Thymus (tissue), 11 donors: ENCODE results near the gene ZMYND11. TPM values are rescaled to one million over a fixed set of nuclear protein-coding genes. Genes with fewer than 3 reads are reported as not detected.
A peak's percentile ranks its signal among the peaks of the same experiment; 100 is the strongest.

Experiments used
- DNase-seq, 9 donors: peaks; one replicate each; pipeline ENCODE4 v3.0.0-alpha.2; 2013; ENCODE audit warnings: low spot score in 9 of 9, low read depth in 6 of 9, missing footprints in 1 of 9
- H3K27ac ChIP-seq, 2 donors: one replicate each; pipeline ENCODE4 v1.5.1; 2013; ENCODE audit warnings: control low read depth in 1 of 2, low read depth in 1 of 2, low read length in 1 of 2, mild to moderate bottlenecking in 1 of 2, moderate library complexity in 1 of 2
- H3K27me3 ChIP-seq, 2 donors: one replicate each; pipeline ENCODE4 v1.5.1; 2013; ENCODE audit warnings: low read length in 1 of 2; ENCODE audit not compliant: control insufficient read depth in 2 of 2, insufficient read depth in 1 of 2
- H3K36me3 ChIP-seq, 2 donors: one replicate each; pipeline ENCODE4 v1.5.1; 2013; ENCODE audit warnings: low read length in 1 of 2, mild to moderate bottlenecking in 1 of 2, moderate library complexity in 1 of 2; ENCODE audit not compliant: control insufficient read depth in 2 of 2, insufficient read depth in 2 of 2
- H3K4me1 ChIP-seq, 2 donors: one replicate each; pipeline ENCODE4 v1.5.1; 2013; ENCODE audit warnings: low read length in 2 of 2; ENCODE audit not compliant: control insufficient read depth in 2 of 2, insufficient read depth in 2 of 2
- H3K4me3 ChIP-seq, 2 donors: one replicate each; pipeline ENCODE4 v1.5.1; 2013; ENCODE audit warnings: low read length in 2 of 2, control low read depth in 1 of 2, mild to moderate bottlenecking in 1 of 2
- H3K9me3 ChIP-seq, 2 donors: one replicate each; pipeline ENCODE4 v1.5.1; 2013; ENCODE audit warnings: low read length in 1 of 2, mild to moderate bottlenecking in 1 of 2; ENCODE audit not compliant: control insufficient read depth in 2 of 2, insufficient read depth in 1 of 2
- WGBS: extraction: QIAGEN DNeasy Blood & Tissue Kit; methylation state at CpG from one replicate; pipeline ENCODE4 v1.1.7; 2013; 5-methylcytosine and 5-hydroxymethylcytosine counted together
- polyA plus RNA-seq: library from polyadenylated mRNA; stranded (reverse); fragments of 200-250 nt; gene quantifications from one replicate; pipeline ENCODE4 v1.2.3, GENCODE V29; 2013
- total RNA-seq: library from RNA; stranded (reverse); fragments of 120-200 nt; gene quantifications from one replicate; pipeline ENCODE4 v1.2.4, GENCODE V29; 2013
- donor health status: healthy.

The ZMYND11 gene
- total and polyA plus RNA-seq, 2 donors, result 30.9 to 45.0 TPM

DNA sequence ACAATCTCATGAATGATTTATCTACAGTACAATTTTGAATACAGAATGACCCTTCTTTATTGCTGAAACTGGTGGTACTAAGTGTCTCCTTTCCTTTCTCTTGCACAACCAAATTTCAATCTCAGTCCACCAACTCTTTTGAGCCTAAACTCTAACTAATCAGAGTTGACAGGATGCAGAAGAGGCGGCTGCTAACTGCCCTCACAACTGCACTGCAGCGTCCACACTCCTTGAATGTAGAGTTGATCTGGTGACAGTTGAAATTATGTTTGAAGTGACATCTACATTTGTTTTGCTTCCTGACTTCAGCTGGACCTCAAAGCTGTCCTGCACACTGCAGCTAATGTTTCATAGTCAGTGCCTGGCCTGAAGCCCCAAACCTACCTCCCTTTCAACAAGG lies 139.6 kb downstream of the ZMYND11 start:
- Histone ChIP-seq H3K4me3 (no peak overlapping the region), H3K4me1 (peaks cover 0 to 6% of the 10 kb centered on the region in 2 donors), H3K27me3 (peaks cover 0 to 2% of the 10 kb centered on the region in 2 donors), H3K27ac (no peak overlapping the region), H3K9me3 (no peaks in the 10 kb centered on the region), H3K36me3 (no peaks in the 10 kb centered on the region)
- DNase-seq, result no peak
- WGBS, result 81% methylated on average over 2 of the region's 2 CpGs

GRCh38 chr10:275680-276079 lies 140.4 kb downstream of the ZMYND11 start:
- H3K9me3 ChIP-seq, result no peaks in the 10 kb centered on the region
- no peak for DNase-seq
- 97% methylated on average over 18 of the region's 18 CpGs for WGBS
- no peak overlapping the region for H3K27ac ChIP-seq
- H3K36me3 ChIP-seq, result no peaks in the 10 kb centered on the region
- H3K4me1 ChIP-seq, result peaks cover 0 to 6% of the 10 kb centered on the region in 2 donors
- no peak overlapping the region for H3K4me3 ChIP-seq
- peaks cover 0 to 2% of the 10 kb centered on the region in 2 donors for H3K27me3 ChIP-seq

GRCh38 chr10:277963-278362 lies 142.7 kb downstream of the ZMYND11 start:
- DNase-seq, result no peak
- 98% methylated on average over 19 of the region's 19 CpGs for WGBS
- Histone ChIP-seq H3K27ac (no peak overlapping the region), H3K4me1 (no peaks in the 10 kb centered on the region), H3K4me3 (no peak overlapping the region), H3K36me3 (no peaks in the 10 kb centered on the region), H3K9me3 (no peaks in the 10 kb centered on the region), H3K27me3 (peaks cover 0 to 4% of the 10 kb centered on the region in 2 donors)

- DNase-seq, result no peak
- WGBS, result 95% methylated on average over 5 of the region's 5 CpGs
- H3K36me3 ChIP-seq, result no peaks in the 10 kb centered on the region
- H3K27me3 ChIP-seq, result peaks cover 0 to 2% of the 10 kb centered on the region in 2 donors
- H3K4me3 ChIP-seq, result no peak overlapping the region
- no peaks in the 10 kb centered on the region for H3K9me3 ChIP-seq
- no peak overlapping the region for H3K27ac ChIP-seq
- H3K4me1 ChIP-seq, result no peaks in the 10 kb centered on the region
Measured at GRCh38 chr10:278707-279106, 143.5 kb downstream of the ZMYND11 start.

DNA sequence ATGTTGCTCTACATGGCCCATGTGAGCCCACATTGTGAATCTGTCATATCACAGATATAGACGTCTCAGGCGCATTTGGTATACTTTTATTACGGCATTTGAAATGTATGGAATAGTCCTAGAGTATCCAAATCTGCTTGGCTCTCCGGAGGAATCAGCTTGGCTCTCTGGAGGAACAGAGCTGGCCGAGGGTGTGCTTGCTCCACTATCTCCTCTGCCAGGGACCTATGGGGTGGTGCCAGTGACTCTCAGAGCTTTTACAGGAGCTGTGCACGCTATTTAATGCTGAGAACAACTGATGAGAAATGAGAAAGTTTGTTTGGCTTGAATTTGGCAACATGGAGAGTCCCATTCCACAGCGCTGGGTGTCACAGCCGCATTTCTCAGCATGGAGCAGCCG lies 144.0 kb downstream of the ZMYND11 start:
- H3K9me3 ChIP-seq, result no peaks in the 10 kb centered on the region
- H3K27me3 ChIP-seq, result peaks cover 0 to 2% of the 10 kb centered on the region in 2 donors
- no peak for DNase-seq
- H3K36me3 ChIP-seq, result no peaks in the 10 kb centered on the region
- 96% methylated on average over 9 of the region's 9 CpGs for WGBS
- H3K4me3 ChIP-seq, result no peak overlapping the region
- H3K27ac ChIP-seq, result no peak overlapping the region
- no peaks in the 10 kb centered on the region for H3K4me1 ChIP-seq

GRCh38 chr10:279655-280054 lies 144.4 kb downstream of the ZMYND11 start:
- Histone ChIP-seq H3K27ac (no peak overlapping the region), H3K9me3 (no peaks in the 10 kb centered on the region), H3K36me3 (no peaks in the 10 kb centered on the region), H3K4me1 (no peaks in the 10 kb centered on the region), H3K4me3 (no peak overlapping the region), H3K27me3 (peaks cover 0 to 2% of the 10 kb centered on the region in 2 donors)
- 94% methylated on average over 10 of the region's 10 CpGs for WGBS
- DNase-seq, result peak in 1 of 9 donors; percentile 6

DNA sequence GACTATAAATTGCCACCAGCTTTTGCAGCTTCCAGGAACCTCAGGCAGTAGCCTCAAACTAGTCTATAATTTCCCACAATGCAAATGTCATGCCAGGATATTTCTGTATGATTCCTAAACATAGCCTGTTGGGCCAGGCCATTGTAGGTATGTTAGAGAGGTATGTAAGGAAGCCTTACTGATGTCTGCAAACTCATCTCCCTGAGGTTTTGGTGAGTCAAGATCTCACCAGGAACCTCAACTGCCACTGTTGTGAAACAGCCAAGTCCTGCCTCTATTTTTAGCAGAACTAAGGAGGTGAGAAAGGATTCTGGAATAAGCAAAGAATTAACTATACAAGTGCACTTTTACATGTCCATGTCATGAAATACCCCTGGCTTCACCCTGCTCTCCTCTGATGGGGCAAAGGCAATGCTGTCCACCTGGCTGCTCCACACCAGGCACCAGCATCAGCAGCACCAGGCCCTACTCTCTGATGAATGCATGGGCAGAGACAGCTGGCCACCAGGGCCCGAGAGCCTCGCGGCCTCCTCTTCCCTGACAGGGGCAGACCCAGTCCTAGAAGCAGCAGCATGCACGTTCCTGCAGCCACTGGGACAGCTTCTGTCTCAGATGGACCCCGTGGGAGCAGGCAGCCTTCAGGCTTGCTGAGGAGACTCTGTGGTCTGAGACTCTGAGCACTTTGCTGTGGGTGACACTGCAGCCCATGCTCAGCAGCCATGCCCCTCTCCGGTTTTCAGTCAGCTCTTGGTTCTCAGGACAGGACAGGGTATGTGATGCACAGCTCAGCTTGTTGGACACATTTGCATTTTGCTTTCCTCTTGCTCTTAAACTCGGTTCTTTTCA lies 147.3 kb downstream of the ZMYND11 start:
- WGBS, result 83% methylated on average over 7 of the region's 7 CpGs
- DNase-seq, result no peak
- H3K27me3 ChIP-seq, result peaks cover 0 to 2% of the 10 kb centered on the region in 2 donors
- no peak overlapping the region for H3K4me3 ChIP-seq
- no peaks in the 10 kb centered on the region for H3K36me3 ChIP-seq
- no peak overlapping the region for H3K27ac ChIP-seq
- H3K4me1 ChIP-seq, result no peaks in the 10 kb centered on the region
- H3K9me3 ChIP-seq, result no peaks in the 10 kb centered on the region

- Histone ChIP-seq H3K27me3 (peaks cover 0 to 2% of the 10 kb centered on the region in 2 donors), H3K27ac (no peak overlapping the region), H3K4me1 (no peaks in the 10 kb centered on the region), H3K36me3 (no peaks in the 10 kb centered on the region), H3K4me3 (no peak overlapping the region), H3K9me3 (no peaks in the 10 kb centered on the region)
- WGBS, result 96% methylated on average over 8 of the region's 8 CpGs
- no peak for DNase-seq
Measured at GRCh38 chr10:283140-283479, 147.9 kb downstream of the ZMYND11 start.

DNA sequence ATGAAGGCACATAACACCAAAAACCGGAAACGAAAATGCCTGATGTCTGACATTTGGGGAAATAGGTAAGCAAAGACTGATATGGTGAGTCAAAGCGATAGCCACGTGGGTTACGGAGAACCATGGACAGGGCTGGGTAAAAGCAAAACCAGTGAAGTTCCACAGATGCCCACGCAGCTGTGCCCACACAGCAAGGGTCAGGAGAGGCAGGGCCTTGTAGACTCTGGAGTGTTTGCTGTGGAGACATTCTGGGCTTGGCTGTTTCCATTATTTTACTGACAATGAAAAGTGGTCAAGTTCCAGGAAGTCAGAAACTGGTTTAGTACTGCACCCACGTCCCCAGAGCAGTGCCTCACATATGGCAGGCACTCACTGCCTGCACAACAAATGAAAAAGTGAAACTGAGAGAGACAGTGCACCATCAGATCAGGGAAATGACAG lies 148.7 kb downstream of the ZMYND11 start:
- H3K27ac ChIP-seq, result no peak overlapping the region
- H3K4me1 ChIP-seq, result no peaks in the 10 kb centered on the region
- no peak overlapping the region for H3K4me3 ChIP-seq
- no peaks in the 10 kb centered on the region for H3K36me3 ChIP-seq
- H3K27me3 ChIP-seq, result peaks cover 0 to 2% of the 10 kb centered on the region in 2 donors
- no peaks in the 10 kb centered on the region for H3K9me3 ChIP-seq
- WGBS, result 89% methylated on average over 7 of the region's 7 CpGs
- peak in 1 of 9 donors; percentile 14 for DNase-seq
